Fibroblast of villous mesenchyme (primary cell): Measurements from ENCODE around the gene YAP1. TPM values are rescaled to one million over a fixed set of nuclear protein-coding genes. Genes with fewer than 3 reads are reported as not detected.

Experiments used
- DNase-seq: peaks from one replicate; pipeline ENCODE4 v3.0.0-alpha.2; 2010; ENCODE audit warnings: low read depth
- H3K4me3 ChIP-seq: 2 replicates; pipeline ENCODE4 v1.5.1; 2011; ENCODE audit warnings: low read depth, mild to moderate bottlenecking, low read length
- total RNA-seq: library from RNA; depleted of rRNA; stranded (reverse); fragments of >200 nt; gene quantifications from 2 replicates; pipeline ENCODE4 v1.2.3, GENCODE V29; 2012
- TF ChIP-seq, protein P1 (sequence below): IDR thresholded peaks from 2 replicates; pipeline ENCODE4 v1.5.1; 2012; ENCODE audit warnings: low read depth, mild to moderate bottlenecking, low read length; ENCODE audit not compliant: insufficient read depth

YAP1 gene
- total RNA-seq, 1 donor, result 148 TPM

DNA sequence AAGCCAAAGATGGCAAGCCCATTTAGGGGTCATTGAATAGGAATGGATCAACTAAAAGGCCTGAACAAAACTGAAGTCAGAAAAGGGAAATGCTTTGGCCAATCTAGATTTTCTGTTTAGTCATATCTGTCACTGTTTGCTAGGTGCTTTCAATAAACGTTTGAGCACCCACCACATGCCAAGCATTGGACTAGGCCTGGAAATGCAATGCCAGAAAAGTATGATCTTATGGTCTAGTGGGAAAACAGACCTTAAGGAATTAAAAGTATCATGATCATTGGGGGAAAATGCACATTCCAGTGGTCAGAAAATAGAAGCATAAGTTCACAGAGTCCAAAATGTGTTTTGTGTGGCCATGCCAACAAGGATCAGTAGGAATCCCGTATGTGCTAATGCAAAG is 130.3 kb downstream of the YAP1 start:
- TF ChIP-seq, protein P1, sequence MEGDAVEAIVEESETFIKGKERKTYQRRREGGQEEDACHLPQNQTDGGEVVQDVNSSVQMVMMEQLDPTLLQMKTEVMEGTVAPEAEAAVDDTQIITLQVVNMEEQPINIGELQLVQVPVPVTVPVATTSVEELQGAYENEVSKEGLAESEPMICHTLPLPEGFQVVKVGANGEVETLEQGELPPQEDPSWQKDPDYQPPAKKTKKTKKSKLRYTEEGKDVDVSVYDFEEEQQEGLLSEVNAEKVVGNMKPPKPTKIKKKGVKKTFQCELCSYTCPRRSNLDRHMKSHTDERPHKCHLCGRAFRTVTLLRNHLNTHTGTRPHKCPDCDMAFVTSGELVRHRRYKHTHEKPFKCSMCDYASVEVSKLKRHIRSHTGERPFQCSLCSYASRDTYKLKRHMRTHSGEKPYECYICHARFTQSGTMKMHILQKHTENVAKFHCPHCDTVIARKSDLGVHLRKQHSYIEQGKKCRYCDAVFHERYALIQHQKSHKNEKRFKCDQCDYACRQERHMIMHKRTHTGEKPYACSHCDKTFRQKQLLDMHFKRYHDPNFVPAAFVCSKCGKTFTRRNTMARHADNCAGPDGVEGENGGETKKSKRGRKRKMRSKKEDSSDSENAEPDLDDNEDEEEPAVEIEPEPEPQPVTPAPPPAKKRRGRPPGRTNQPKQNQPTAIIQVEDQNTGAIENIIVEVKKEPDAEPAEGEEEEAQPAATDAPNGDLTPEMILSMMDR, result no peak
- no peak overlapping the region for H3K4me3 ChIP-seq
- DNase-seq, result peak; percentile 29

DNA sequence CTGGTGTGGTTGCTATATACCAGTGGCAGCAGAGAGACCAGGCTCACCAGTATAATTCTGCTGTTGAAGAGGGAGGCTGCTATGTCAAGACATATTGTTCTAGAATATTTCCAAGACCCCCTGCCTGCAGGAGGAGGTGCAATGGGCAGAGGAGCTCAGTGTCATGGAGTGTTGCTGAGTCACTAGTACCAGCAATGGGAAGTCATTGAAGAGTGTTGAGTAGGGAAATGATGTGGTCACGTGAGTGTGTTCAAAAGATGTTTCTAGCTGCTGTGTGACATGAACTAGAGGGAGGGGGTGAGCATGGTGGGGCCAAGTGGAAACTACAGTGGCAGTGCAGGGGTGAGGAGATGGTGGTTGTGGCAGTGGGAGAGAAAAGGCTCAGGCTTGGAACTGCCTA is 130.8 kb downstream of the YAP1 start:
- H3K4me3 ChIP-seq, result no peak overlapping the region
- DNase-seq, result no peak
- TF ChIP-seq, protein P1, result no peak

DNA sequence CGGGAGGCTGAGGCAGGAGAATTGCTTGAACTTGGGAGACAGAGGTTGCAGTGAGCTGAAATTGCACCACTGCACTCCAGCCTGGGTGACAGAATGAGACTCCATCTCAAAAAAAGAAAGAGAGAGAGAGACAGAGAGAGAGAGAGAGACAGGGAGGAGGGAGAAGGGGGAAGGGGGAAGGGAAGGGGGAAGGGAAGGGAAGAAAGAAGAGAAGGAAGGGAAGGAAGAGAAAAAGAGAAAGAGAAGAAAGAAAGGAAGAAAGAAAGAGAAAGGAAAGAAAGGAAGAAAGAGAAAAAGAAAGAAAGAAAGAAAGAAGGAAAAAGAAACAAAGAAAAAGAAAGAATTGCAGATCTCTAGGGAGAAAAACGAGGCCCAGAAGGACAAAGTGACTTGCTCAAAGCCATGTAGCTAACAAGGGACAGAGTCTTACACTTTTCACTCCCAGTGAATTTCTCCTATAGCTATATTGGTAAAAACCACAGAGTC is 133.2 kb downstream of the YAP1 start:
- DNase-seq, result no peak
- H3K4me3 ChIP-seq, result no peak overlapping the region
- TF ChIP-seq, protein P1, result no peak

DNA sequence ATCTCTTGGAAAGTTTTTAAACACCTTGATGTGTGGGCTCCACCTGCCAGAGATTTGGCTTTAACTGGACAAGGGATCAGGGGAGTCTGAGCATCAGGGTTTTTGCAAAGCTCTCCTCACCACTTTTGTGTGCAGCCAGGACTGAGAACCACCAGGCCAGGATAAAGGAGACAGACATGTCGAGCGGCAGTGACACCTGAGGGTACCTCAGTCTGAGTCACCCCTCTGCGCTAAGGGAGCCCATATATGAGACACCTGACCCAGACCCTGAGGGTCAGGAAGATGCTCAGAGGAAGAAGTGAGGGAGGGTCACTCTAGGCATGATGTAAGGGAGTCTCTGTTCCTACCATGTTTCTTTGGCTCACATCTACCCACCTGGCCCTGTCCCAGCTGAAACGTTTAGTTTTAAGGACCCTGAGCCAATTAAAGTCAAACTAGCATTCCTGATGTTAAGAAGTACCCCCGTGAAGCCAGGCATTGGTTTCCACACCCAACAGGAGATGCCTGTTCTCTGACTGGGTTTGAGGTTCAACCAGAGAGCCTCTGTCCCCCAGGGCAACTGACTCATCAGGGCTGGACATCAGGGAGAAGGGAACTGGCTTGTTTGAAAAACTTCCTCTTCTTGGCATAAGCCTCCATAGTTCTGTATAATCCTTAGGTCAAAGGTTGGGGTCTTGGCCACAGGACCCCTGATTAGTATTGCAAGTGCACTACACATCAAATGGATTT is 134.6 kb downstream of the YAP1 start:
- no peak overlapping the region for H3K4me3 ChIP-seq
- TF ChIP-seq, protein P1, result no peak

DNA sequence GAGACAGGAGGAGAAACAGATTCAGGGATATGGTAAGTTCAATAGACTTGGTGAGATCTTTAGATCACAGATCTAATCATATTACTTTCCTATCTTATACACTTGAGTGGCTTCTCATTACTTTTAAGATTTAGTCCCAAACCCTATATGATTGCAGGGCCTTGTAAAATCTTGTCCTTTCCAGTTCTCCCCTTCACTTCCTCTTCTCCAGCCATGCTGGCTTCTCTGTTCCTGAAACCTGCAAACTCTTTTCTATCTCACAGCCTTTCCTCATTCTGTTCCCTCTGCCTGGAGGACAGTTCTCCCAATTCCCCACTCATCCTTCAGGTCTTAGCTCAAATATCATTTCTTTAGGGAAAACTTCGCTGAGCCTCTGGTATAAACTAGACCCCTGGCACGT is 141.2 kb downstream of the YAP1 start:
- TF ChIP-seq, protein P1, result no peak
- no peak overlapping the region for H3K4me3 ChIP-seq
- DNase-seq, result no peak

More for the DNA sequence above, 134.6 kb downstream of the YAP1 start:
- peak; percentile 63 for DNase-seq

DNA sequence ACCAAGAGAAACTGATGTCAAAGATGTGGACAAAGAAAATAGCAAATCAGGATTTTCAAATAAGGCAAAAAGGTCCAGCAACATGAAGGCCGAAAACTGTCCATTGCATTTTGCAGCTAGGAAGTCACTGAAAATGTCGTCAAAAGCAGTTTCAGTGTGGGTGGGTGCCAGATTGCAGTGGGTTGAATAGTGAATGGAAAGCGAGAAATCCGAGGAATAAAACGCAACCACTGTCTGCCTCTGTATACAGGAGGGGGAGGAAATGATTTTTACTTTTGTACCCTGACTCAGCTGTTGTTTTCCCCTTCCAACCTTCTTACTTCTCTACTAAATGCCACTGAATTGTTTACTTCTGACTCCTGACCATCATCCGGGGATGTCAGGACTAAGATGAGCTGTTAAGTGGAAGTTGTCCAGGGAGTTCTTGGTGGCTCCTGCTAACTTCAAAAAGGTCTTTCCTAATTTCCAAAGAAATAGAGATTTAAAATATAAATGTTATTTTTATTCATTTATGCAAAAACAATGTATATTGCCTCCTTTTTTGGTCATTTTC is 142.2 kb downstream of the YAP1 start:
- DNase-seq, result peak; percentile 23
- TF ChIP-seq, protein P1, result no peak
- H3K4me3 ChIP-seq, result no peak overlapping the region
